ENCODE measurements around the gene FAM90A1.
"Not testable (repeated sequence)": the region's sequence is repeated elsewhere in the genome, so short reads cannot be mapped to it uniquely, and the experiment has no call there.

The FAM90A1 gene

DNA sequence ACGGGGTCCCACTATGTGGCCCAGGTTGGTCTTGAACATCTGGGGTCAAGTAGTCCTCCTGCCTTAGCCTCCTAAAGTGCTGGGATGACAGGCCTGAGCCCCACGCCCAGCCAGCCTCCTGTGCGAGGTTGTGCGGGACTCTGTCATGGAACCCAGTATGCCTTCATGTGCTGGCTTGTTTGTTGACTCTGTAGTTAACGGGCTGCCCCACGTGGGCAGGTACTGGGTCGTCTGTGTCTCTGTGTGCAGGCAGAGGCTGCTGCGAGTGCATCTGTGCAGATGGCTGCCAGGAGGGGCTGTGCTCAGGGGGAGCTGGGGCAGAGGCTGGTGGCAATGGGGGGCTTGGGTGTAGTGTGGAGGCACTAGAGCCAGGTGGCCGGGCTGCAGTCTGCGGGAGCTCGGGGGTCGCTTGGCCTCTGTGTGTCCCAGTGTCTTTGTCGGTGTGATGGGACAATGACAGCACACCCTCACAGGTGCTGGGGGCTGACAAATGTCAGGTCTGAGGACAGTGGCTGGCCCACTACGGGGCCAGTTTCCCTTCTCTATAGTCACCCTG is 6.0 kb upstream of the FAM90A1 start:
- not testable (repeated sequence) for DNase-seq

DNA sequence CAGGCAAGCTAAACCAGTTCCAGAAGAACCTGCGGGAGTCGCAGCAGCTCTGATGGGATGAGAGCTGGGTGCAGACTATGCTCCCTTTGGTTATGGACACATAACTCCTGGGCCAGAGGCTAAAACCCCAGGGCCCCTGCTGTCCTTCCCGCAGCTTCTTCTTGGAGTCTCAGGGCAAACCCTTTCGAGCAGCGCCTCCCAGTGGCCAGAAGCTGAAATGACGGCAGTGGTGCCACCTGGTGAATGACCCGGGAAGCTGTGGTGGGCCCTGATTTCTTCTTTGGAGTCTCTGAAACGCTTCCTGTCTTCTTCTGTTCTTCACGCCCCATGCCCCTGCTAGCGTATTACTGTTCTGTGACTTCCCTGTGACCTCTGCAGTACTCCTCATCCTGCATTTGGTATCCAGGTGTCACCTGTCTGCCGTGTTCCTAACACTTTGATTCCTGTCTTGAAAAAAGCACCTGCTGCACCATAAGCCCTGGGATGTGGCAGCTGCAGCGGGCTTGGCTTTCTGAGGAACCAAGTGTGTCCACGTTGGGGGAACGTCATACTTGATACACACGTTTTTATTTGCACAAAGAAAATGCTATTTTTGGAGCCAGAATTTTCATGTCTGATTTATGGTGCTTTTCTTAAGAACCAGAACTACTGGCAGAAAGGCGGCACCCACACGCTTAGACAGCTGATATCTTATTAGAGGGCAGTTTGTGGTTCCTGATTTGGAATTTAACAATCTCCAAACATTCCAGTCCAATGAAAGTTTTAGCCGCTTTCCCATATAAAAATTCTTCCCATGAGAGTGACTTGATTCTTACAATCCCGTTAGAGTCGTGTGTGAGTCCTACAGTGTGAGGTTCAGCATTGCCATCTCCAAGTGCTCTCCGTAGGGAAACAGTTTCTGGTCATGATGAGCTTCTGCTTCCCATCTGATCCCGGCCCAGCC is 4.5 kb upstream of the FAM90A1 start:
- peak; percentile 41 to 77 (median 66) for DNase-seq

DNA sequence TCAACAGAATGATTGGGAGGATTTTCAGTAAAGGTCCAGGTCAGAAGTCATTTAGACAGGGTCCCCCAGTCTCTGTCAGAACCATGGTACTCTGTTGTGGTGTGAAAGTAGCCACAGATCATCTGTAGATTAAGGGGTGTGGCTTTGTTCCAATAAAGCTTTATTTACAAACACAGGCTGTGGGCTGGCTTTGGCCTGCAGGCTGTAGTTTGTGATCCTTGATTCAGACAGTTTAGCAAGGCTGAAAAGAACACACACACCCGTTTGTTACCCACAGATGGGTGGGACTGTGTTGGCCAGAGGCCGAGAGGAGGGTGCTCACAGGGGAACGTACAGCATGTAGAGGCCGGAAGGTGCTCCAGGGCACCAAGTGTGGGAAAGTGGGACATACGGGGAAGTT is 3.6 kb upstream of the FAM90A1 start:
- not testable (repeated sequence) for DNase-seq

DNA sequence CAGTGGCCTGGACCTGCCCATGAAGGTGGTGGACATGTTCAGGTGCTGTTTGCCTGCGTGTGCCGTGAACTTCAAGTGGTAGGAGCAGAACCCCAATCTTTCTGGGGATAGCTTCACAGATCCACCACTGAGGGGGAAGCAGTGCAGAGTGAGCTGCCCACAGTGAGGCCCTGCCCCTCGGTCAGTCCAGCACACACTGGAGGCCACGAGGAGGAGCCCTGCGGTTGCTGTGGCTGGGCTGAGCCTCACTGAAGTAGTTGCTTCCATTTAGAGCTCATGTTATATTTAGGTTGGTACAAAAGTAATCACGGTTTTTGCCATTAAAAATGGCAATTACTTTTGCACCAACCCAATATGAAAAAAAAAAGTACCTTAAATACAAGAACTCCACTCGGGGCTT is 2.1 kb upstream of the FAM90A1 start:
- not testable (repeated sequence) for DNase-seq

DNA sequence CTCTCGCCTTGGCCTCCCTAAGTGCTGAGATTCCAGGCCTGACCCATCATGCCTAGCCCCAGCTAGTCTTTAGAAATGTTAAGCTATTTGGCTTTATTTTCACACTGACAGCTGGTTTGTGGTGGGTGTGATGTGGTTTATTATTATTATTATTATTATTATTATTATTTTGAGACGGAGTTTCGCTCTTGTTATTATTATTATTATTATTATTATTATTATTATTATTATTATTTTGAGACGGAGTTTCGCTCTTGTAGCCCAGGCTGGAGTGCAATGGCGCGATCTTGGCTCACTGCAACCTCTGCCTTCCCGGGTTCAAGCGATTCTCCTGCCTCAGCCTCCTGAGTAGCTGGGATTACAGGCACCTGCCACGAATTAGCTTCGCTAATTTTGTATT is 1.2 kb upstream of the FAM90A1 start:
- not testable (repeated sequence) for DNase-seq

DNA sequence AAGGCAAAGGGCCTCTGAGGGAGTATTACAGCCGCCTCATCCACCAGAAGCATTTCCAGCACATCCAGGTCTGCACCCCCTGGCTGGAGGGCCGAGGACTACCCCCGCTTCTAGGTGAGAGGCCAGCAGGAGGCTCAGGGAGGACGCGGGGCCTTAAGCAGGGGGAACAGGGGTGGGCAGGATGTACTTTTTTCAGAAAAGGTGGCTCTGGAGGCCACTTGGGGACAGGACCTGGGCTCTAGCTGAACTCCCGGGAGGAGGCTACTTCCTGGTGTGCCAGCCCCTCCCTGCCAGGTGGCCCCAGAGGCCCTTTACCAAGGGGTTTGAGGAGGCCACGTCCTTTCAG is 287 bp upstream of the FAM90A1 start:
- DNase-seq = peak in 2 of 6 experiments; percentile 16 to 18

DNA sequence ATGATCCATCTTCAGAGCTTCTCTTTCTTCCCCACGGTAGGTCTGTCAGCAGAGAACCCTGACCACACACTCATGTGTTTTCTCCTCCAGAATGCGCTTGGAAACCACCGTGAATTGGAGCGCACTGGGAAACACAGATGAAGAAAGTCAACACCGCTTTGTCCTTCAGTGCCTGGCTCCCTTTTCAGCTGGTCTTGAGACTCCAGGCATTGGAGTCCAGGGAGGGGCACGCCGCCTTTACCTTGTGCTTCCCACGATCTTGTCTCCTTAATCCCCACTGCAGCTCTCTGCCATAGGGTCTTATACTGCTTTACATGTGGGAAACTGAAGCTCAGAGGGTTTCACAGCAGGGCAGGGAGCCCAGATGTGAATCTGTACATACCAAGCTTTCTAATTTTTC is 1.1 kb downstream of the FAM90A1 start:
- DNase-seq = no peak

DNA sequence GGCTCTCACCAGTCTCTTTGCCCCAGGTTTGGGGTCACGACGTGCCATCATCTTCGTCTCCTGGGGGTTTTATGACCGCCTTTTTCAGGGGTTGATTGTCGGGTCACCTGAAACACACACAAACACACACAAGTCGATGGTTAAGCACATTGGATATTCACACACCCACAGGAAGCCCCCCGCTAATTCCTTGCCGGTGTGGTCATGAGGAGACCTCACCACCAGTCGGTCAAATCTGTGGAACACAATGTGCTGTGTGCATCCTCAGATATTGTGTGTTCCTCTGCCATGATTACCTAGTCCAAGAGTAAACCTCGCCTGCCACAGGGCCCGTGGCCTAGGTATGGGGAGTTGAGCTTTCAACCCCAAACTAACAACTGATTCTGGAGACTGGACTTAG is 2.6 kb downstream of the FAM90A1 start:
- not testable (repeated sequence) for DNase-seq

DNA sequence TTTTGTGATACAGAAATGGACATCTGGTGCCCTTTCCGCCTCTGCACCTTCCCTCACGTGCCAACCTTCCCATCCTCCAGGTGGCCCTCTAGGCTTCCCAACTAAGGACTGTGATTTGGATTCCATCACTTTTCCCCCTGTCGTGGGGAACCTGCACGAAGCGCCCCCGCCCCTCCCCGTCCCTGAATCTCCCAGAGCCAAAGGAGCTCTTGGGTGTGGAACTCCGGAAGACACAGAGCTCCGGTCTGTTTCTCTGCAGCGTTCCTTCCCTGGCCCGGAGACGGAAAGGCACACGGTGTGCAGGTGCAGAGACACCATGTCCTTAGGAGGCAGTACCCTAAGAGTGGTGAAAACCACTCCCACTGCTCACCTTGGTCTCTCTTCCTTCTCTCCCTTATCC is 3.8 kb downstream of the FAM90A1 start:
- DNase-seq = not testable (repeated sequence)

DNA sequence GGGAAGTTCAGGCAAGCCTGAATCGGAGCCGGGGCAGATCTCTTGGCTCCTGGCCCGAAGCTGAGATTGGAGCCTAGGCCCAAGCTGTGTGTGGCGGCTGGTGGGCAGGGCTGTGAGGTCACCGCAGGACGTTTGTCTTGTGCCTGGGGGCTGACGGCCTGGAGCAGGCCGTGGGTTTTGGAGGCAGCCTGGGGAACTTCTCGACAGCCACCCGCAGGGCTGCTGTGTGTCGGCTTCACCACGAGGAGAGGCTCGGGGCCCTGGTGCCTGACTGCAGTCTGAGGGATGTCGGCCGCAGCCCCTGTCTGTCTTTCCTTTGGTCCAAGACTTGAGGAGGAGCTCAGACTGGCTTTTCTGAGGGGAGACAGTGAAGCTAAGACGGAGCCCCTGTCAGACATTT is 5.1 kb downstream of the FAM90A1 start:
- not testable (repeated sequence) for DNase-seq

DNA sequence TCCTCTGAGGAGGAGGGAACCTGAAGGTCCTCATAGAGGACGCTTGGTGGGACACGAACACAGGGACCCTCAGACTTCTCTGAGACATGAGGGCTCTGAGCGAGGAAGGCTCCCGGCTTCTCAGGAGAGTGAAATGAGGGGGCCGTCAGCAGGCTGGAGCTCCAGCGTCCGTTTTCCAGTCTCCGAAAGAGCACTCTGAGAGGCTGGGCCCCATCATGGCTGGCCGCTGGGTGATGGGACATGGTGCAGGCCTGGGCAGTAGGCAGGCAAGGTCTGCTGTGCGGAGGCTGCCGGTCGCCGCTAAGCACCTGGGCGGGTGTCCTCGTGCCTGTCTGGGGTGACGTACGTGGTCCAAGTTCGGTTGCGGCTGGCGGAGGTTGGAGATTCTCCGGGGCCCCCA is 5.6 kb downstream of the FAM90A1 start:
- not testable (repeated sequence) for DNase-seq

DNA sequence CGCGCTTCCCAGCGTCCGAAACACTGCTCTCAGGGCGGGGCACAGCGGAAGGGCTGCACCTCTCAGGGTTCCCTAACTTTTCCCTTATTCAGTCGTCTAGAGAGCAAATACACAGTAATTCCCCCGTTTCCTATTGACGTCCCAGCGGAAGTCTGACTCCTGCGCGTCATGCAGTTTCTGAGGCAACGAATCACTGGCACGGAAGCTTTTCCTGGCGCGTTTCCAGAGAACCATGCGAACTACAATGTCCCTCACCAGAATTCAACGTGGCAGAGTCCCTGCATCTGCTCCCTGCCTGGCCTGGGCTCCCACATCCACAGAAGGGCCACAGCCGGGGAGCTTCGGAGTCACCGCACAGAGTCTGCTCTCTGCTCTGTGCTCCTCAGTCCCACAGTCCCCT is 6.0 kb downstream of the FAM90A1 start:
- DNase-seq = not testable (repeated sequence)

DNA sequence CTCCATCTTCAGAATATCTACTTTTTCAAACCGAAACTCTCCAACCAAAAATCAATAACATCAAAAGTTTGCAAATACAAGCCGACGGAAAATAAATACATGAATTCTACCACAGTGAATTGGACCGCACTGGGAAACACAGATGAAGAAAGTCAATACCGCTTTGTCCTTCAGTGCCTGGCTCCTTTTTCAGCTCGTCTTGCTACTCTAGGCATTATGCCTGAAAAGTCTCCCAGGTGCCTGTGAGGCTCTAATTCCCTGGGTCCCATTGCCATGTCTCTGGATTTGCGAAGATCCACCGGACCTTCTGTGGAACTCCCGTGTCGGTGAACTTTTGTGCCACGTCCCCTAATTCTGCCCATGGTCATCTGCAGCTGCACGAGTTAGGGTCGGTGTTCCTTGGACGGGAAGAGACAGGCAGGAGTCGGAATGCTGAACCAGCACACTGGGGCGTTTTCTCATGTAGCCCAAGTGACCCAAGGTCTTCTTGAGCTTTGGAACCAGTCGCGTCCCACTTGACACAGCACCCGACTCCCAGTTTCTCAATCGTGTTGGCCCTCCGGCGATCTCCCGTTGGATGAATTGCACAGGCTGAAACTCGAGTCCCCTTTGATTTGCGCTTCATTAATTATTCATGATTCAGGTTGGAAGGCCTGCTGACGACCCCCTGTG is 8.6 kb downstream of the FAM90A1 start:
- not testable (repeated sequence) for DNase-seq

DNA sequence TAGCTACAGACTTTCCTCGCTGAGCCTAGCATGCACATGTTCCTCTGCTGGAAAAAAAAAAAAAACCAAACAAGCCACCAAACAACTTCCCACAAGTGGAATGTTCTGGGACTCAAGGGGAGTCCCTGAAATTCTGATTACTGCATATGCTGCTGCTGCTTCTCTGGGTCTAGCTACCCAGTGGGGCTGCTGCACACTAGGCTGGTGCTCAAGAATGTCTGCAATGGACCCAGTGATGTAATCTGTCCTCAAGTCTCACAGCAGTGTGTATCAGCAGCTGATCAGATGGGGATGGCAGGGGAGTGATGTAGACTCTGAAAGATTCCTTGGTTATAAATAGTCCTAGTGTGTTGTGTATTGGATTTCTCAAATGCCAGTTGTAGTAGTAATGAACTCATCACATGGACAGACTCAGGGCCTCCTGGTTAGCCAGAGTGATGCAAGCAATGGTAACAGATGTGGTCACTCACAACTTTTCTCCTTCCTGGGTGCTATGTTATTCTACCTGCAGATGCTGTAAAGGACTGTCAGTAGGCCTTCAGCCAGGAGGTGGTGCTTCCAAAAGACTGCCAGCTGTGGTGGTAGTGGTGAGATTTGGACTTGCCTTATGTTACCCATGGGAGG is 29.6 kb downstream of the FAM90A1 start:
- not testable (repeated sequence) for DNase-seq

DNA sequence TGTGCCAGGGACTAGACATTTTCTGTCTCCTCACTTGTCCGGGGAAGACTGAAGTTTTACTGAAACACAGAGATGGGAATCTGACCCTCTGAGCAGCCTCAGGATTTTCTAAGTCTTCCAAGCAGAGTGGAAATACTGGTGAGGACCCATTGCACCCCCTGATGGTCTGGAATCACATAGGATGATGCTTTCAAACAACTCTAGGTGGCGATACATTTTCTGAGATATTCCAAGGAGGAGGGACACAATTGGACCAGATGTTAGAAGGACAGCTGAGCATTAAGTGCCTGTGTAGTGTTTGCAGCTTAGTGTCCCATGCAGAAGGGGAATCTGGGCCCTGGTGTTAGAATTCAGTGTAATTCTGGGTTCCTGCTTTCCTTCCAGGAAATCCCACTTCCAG is 39.3 kb downstream of the FAM90A1 start:
- not testable (repeated sequence) for DNase-seq

DNA sequence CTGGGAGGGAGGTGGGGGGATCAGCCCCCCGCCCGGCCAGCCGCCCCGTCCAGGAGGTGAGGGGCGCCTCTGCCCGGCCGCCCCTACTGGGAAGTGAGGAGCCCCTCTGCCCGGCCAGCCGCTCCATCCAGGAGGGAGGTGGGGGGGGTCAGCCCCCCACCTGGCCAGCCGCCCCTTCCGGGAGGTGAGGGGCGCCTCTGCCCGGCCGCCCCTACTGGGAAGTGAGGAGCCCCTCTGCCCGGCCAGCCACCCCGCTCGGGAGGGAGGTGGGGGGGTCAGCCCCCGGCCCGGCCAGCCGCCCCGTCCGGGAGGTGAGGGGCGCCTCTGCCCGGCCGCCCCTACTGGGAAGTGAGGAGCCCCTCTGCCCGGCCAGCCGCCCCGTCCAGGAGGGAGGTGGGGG is 43.2 kb downstream of the FAM90A1 start:
- DNase-seq = not testable (repeated sequence)

DNA sequence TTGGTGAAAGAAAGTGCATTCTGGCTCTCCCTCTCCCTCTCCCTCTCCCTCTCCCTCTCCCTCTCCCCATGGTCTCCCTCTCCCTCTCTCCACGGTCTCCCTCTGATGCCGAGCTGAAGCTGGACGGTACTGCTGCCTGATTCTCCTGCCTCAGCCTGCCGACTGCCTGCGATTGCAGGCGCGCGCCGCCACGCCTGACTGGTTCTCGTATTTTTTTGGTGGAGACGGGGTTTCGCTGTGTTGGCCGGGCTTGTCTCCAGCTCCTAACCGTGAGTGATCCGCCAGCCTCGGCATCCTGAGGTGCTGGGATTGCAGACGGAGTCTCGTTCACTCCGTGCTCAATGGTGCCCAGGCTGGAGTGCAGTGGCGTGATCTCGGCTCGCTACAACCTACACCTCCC is 44.1 kb downstream of the FAM90A1 start:
- DNase-seq = not testable (repeated sequence)

DNA sequence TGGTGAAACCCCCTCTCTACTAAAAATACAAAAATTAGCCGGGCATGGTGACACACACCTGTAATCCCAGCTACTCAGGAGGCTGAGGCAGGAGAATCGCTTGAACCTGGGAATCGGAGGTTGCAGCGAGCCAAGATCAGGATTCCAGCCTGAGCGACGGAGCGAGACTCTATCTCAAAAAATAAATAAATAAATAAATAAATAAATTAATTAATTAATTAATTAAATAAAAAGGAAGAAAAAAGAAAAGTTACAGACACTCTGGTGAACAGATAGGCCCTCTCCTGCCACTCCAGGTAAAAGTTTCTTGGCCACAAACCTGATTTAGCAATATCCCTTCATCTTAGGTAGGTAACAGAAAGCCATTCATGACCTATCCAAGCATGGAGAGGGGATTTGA is 44.5 kb downstream of the FAM90A1 start:
- not testable (repeated sequence) for DNase-seq

DNA sequence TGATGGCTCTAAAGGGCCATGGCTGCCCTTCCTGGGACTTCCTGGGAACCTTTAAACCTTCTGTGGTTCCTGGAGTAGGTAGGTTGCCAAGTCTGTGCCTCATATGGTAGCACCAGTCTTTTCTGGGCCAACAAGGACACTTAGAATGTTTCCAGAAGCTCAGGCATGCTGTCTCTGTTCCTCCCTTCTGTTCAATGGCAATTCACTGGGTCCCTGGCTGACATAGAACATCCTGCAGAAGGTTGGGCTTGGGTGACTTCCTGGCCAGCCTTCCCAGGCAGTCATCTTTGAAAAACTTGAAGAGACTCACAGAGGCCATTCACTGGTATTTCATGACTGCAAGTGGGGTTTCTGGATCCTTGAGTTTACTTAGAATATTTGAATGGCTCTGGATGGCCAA is 46.1 kb downstream of the FAM90A1 start:
- not testable (repeated sequence) for DNase-seq

DNA sequence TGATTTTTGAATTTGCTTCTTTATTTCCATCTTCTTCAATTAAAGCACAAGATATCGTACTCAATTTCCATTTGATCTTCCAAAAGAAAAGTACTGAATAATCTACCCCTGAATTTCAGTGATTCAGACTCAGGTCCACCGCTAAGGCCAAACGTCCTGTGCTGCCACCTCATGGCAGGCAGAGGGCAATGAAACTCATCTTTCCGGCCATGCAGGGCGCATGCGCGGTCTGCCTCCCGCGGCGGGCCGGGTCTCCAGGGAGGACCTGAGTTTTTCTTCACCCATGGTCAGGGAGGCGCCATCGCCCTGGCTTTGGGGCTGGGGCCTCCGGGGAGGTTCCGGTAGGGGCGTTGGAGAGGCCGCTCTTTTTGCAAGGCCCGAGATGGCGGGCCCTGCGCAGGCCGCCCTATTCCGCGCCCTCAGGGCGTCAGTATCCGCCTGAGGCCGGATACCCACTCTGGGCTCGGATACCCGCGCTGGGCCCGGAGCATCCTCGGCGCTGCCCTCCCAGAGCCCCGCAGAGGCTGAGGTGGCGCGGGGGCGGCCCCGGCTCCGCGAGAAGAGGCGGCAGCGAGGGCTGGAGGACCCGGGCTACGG is 47.3 kb downstream of the FAM90A1 start:
- DNase-seq = peak; percentile 65 to 98 (median 80)

DNA sequence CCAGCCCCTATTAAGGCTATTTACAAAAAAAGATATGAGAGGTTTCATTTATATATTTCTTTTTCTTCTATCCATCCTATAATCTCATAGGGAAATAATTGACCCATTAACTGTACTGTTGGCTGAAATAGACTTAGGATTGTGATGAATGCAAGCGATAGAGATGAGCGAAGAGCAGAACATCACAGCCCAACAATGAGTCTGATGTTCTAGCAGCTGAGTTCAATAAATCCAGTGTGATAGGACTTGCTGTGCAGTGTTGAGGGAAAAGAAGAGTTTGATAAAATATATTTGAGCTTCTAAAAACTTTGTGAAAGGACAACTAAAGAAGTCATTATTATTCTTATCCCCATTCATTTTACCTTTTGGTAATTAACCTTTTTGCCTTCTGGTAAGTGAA is 54.5 kb downstream of the FAM90A1 start:
- DNase-seq = not testable (repeated sequence)

Data from stimulated activated naive CD4-positive, alpha-beta T cell (primary cell).